H9 (cell line): ENCODE measurements around the gene SAMM50. TPM values are rescaled to one million over a fixed set of nuclear protein-coding genes. Genes with fewer than 3 reads are reported as not detected.

Experiments used
- DNase-seq: peaks from one replicate; pipeline ENCODE4 v3.0.0-alpha.2; 2017
- H2AFZ ChIP-seq: one replicate; pipeline ENCODE4 v1.6.1; 2013; ENCODE audit warnings: mild to moderate bottlenecking, low read length, control low read depth, moderate library complexity
- H2AK5ac ChIP-seq: 2 replicates; pipeline ENCODE4 v1.6.1; 2013; ENCODE audit warnings: low read length, control low read depth, mixed read lengths; ENCODE audit not compliant: insufficient read length
- H2BK120ac ChIP-seq: one replicate; pipeline ENCODE4 v1.6.1; 2013; ENCODE audit warnings: low read depth, mild to moderate bottlenecking, low read length, control low read depth, inconsistent platforms; ENCODE audit not compliant: poor library complexity, severe bottlenecking
- H2BK12ac ChIP-seq: 2 replicates; pipeline ENCODE4 v1.6.1; 2013; ENCODE audit warnings: low read length, control low read depth, mixed read lengths, low read depth; ENCODE audit not compliant: insufficient read length
- H2BK15ac ChIP-seq: 2 replicates; pipeline ENCODE4 v1.6.1; 2013; ENCODE audit warnings: low read depth, low read length, control low read depth
- H2BK20ac ChIP-seq: one replicate; pipeline ENCODE4 v1.6.1; 2013; ENCODE audit warnings: low read depth, mild to moderate bottlenecking, low read length, control low read depth, inconsistent platforms; ENCODE audit not compliant: poor library complexity, severe bottlenecking
- H2BK5ac ChIP-seq: 2 replicates; pipeline ENCODE4 v1.6.1; 2013; ENCODE audit warnings: low read length, control low read depth, mixed read lengths; ENCODE audit not compliant: insufficient read length
- H3K14ac ChIP-seq: 2 replicates; pipeline ENCODE4 v1.6.1; 2013; ENCODE audit warnings: low read length, control low read depth; ENCODE audit not compliant: insufficient read depth
- H3K18ac ChIP-seq: 2 replicates; pipeline ENCODE4 v1.6.1; 2013; ENCODE audit warnings: low read depth, mild to moderate bottlenecking, mixed read lengths, low read length, control low read depth; ENCODE audit not compliant: insufficient read length
- H3K23ac ChIP-seq: 2 replicates; pipeline ENCODE4 v1.6.1; 2013; ENCODE audit warnings: low read length, control low read depth, mixed read lengths, low read depth; ENCODE audit not compliant: insufficient read length
- H3K23me2 ChIP-seq: 2 replicates; pipeline ENCODE4 v1.6.1; 2013; ENCODE audit warnings: low read depth, mild to moderate bottlenecking, mixed read lengths, low read length, control low read depth; ENCODE audit not compliant: insufficient read length, poor library complexity, severe bottlenecking
- H3K27ac ChIP-seq: 2 replicates; pipeline ENCODE4 v1.5.1; 2013; ENCODE audit warnings: low read length, control low read depth, mixed read lengths, low read depth; ENCODE audit not compliant: insufficient read length
- H3K27me3 ChIP-seq: 2 replicates; pipeline ENCODE4 v1.6.1; 2013; ENCODE audit warnings: low read length, control low read depth, inconsistent platforms; ENCODE audit not compliant: insufficient read depth
- H3K4ac ChIP-seq: 2 replicates; pipeline ENCODE4 v1.6.1; 2013; ENCODE audit warnings: low read depth, mild to moderate bottlenecking, control low read depth, inconsistent platforms, low read length, moderate library complexity
- H3K4me1 ChIP-seq: 2 replicates; pipeline ENCODE4 v1.6.1; 2013; ENCODE audit warnings: low read length, control low read depth, inconsistent platforms; ENCODE audit not compliant: insufficient read depth
- H3K4me2 ChIP-seq: 2 replicates; pipeline ENCODE4 v1.6.1; 2013; ENCODE audit warnings: low read length, control low read depth, mixed read lengths; ENCODE audit not compliant: insufficient read length, insufficient read depth
- H3K56ac ChIP-seq: 2 replicates; pipeline ENCODE4 v1.6.1; 2013; ENCODE audit warnings: low read depth, mild to moderate bottlenecking, mixed read lengths, low read length, control low read depth; ENCODE audit not compliant: insufficient read length
- H3K79me1 ChIP-seq: 2 replicates; pipeline ENCODE4 v1.6.1; 2013; ENCODE audit warnings: low read depth, mild to moderate bottlenecking, moderate library complexity, low read length, control low read depth, inconsistent platforms; ENCODE audit not compliant: insufficient read depth, poor library complexity, severe bottlenecking
- H3K79me2 ChIP-seq: 2 replicates; pipeline ENCODE4 v1.6.1; 2013; ENCODE audit warnings: low read length, control low read depth, inconsistent platforms; ENCODE audit not compliant: insufficient read depth
- H3K9ac ChIP-seq: 2 replicates; pipeline ENCODE4 v1.6.1; 2013; ENCODE audit warnings: low read length, control low read depth, mixed read lengths; ENCODE audit not compliant: insufficient read length; ENCODE audit errors: extremely low read depth
- H3K9me3 ChIP-seq: one replicate; pipeline ENCODE4 v1.6.1; 2013; ENCODE audit warnings: low read depth, low read length, inconsistent platforms; ENCODE audit not compliant: control insufficient read depth
- H3T11ph ChIP-seq: one replicate; pipeline ENCODE4 v1.6.1; 2013; ENCODE audit warnings: mild to moderate bottlenecking, low read length, control low read depth, inconsistent platforms
- H4K20me1 ChIP-seq: one replicate; pipeline ENCODE4 v1.6.1; 2013; ENCODE audit not compliant: control insufficient read depth, insufficient read length, insufficient read depth
- H4K5ac ChIP-seq: 2 replicates; pipeline ENCODE4 v1.6.1; 2013; ENCODE audit warnings: low read depth, mild to moderate bottlenecking, mixed read lengths, low read length, control low read depth; ENCODE audit not compliant: insufficient read length
- H4K8ac ChIP-seq: replicated peaks from 2 replicates; pipeline ENCODE4 v1.6.1; 2013; ENCODE audit warnings: low read length, control low read depth, mixed read lengths, low read depth; ENCODE audit not compliant: insufficient read length
- H4K91ac ChIP-seq: 2 replicates; pipeline ENCODE4 v1.6.1; 2013; ENCODE audit warnings: low read depth, mild to moderate bottlenecking, moderate library complexity, mixed read lengths, low read length, control low read depth; ENCODE audit not compliant: insufficient read length
- H3K27ac Mint-ChIP-seq, 3 experiments: 2 replicates in 2 of 3; 3 replicates in 1 of 3; pipeline ENCODE4 v1.8.0; 2020 to 2021; ENCODE audit warnings: mixed read lengths in 3 of 3, mild to moderate bottlenecking in 1 of 3, moderate library complexity in 1 of 3
- H3K27me3 Mint-ChIP-seq: 2 replicates; pipeline ENCODE4 v1.8.0; 2021; ENCODE audit warnings: low read depth, mild to moderate bottlenecking, moderate library complexity, mixed read lengths
- H3K36me3 Mint-ChIP-seq, 3 experiments: 2 replicates in 2 of 3; 3 replicates in 1 of 3; pipeline ENCODE4 v1.8.0; 2020 to 2021; ENCODE audit warnings: low read depth in 3 of 3, mixed read lengths in 3 of 3; ENCODE audit not compliant: insufficient read depth in 1 of 3
- H3K4me1 Mint-ChIP-seq, 2 experiments: 2 replicates each; pipeline ENCODE4 v1.8.0; 2020; ENCODE audit warnings: mixed read lengths in 2 of 2
- H3K4me3 Mint-ChIP-seq, 2 experiments: 2 replicates in 1 of 2; 3 replicates in 1 of 2; pipeline ENCODE4 v1.8.0; 2020 to 2021; ENCODE audit warnings: mild to moderate bottlenecking in 2 of 2, mixed read lengths in 2 of 2, moderate library complexity in 1 of 2
- H3K9me3 Mint-ChIP-seq, 2 experiments: 2 replicates in 1 of 2; 3 replicates in 1 of 2; pipeline ENCODE4 v1.8.0; 2020; ENCODE audit warnings: mild to moderate bottlenecking in 2 of 2, mixed read lengths in 2 of 2, moderate library complexity in 1 of 2
- CTCF ChIP-seq: fragments of 200-600 bp; sonication (generic); conservative IDR thresholded peaks from 3 replicates; pipeline ENCODE4 v1.8.0; 2021; ENCODE audit warnings: antibody characterized with exemption, mild to moderate bottlenecking
- WGBS: extraction: QIAGEN DNeasy Blood & Tissue Kit; methylation state at CpG from one replicate; pipeline ENCODE4 v1.1.7; 2013; ENCODE audit warnings: missing lambda C conversion rate, low lambda C conversion rate, mixed read lengths; ENCODE audit not compliant: insufficient read length; ENCODE audit errors: extremely low coverage; 5-methylcytosine and 5-hydroxymethylcytosine counted together
- total RNA-seq: library from RNA; stranded (reverse); gene quantifications from 2 replicates; pipeline ENCODE4 v1.2.1, GENCODE V29; 2021

The SAMM50 gene
- total RNA-seq, 1 experiment from 2014 or later = 57.2 TPM

GRCh38 chr22:43926349-43926710 lies 28.9 kb upstream of the SAMM50 start:
- Histone ChIP-seq H3K18ac (no peak overlapping the region), H3K4ac (no peak overlapping the region), H4K91ac (no peak overlapping the region), H2AFZ (no peak overlapping the region), H4K8ac (no peak overlapping the region), H2BK20ac (no peak overlapping the region), H3K9me3 (no peaks in the 10 kb centered on the region), H3K4me2 (no peak overlapping the region), H3K79me1 (no peaks in the 10 kb centered on the region), H4K5ac (no peak overlapping the region), H2BK5ac (no peak overlapping the region), H2BK12ac (no peak overlapping the region), H3K56ac (no peak overlapping the region), H3K23ac (no peak overlapping the region), H3K79me2 (no peaks in the 10 kb centered on the region; the same call in 1 of the 2 replicates), H2BK120ac (no peak overlapping the region), H3K4me1 (peaks cover 3% of the 10 kb centered on the region; the same call in 1 of the 2 replicates), H3K9ac (no peak overlapping the region), H4K20me1 (no peaks in the 10 kb centered on the region), H3K27ac (no peak overlapping the region), H3K27me3 (no peaks in the 10 kb centered on the region), H3T11ph (no peak overlapping the region), H2BK15ac (no peak overlapping the region), H2AK5ac (no peak overlapping the region), H3K23me2 (peaks cover 3% of the 10 kb centered on the region), H3K14ac (no peak overlapping the region)
- no peak overlapping the region for H3K27ac Mint-ChIP-seq
- peak overlapping the region in 1 of 2 experiments; percentile 40; a peak in 2 of 5 replicates for H3K4me3 Mint-ChIP-seq
- no peak for TF ChIP-seq CTCF
- no peaks in the 10 kb centered on the region for H3K27me3 Mint-ChIP-seq
- WGBS = no CpG with 5 or more reads among the region's 1 CpG
- H3K36me3 Mint-ChIP-seq = peaks cover 33 to 45% (median 43%) of the 10 kb centered on the region in 3 experiments; a peak in 6 of 7 replicates
- peaks cover 30 to 37% of the 10 kb centered on the region in 2 experiments for H3K4me1 Mint-ChIP-seq
- H3K9me3 Mint-ChIP-seq = no peaks in the 10 kb centered on the region; a peak in 1 of 5 replicates
- DNase-seq = no peak
